Measurements from ENCODE around the gene PPARG. TPM values are rescaled to one million over a fixed set of nuclear protein-coding genes. Genes with fewer than 3 reads are reported as not detected.

Gene PPARG
- total RNA-seq, 2 experiments from 2014 or later, result 0.20 TPM; not detected in 1

- Mint-ChIP-seq H3K4me1 (ENCODE audit: low read depth) (peaks cover 13% of the 10 kb centered on the region), H3K27ac (no peak overlapping the region), H3K36me3 (ENCODE audit: low read depth) (no peaks in the 10 kb centered on the region), H3K9me3 (no peaks in the 10 kb centered on the region), H3K27me3 (ENCODE audit: low read depth) (peaks cover 3% of the 10 kb centered on the region), H3K4me3 (no peak overlapping the region)
- DNase-seq, result no peak
- intact Hi-C loops (cut with micrococcal nuclease), result no loop called here
- CTCF ChIA-PET, result no interaction called here
Measured at GRCh38 chr3:12340506-12340905, 51.6 kb downstream of the PPARG start.

GRCh38 chr3:12342151-12342550 is 53.3 kb downstream of the PPARG start:
- intact Hi-C loops (cut with micrococcal nuclease), result no loop called here
- Mint-ChIP-seq H3K27ac (no peak overlapping the region), H3K36me3 (ENCODE audit: low read depth) (no peaks in the 10 kb centered on the region), H3K4me3 (no peak overlapping the region), H3K4me1 (ENCODE audit: low read depth) (peaks cover 10% of the 10 kb centered on the region), H3K9me3 (no peaks in the 10 kb centered on the region), H3K27me3 (ENCODE audit: low read depth) (peaks cover 3% of the 10 kb centered on the region)
- DNase-seq, result no peak
- CTCF ChIA-PET, result no interaction called here

GRCh38 chr3:12343047-12343501 is 54.2 kb downstream of the PPARG start:
- Mint-ChIP-seq H3K36me3 (ENCODE audit: low read depth) (no peaks in the 10 kb centered on the region), H3K27ac (no peak overlapping the region), H3K9me3 (no peaks in the 10 kb centered on the region), H3K27me3 (ENCODE audit: low read depth) (peaks cover 8% of the 10 kb centered on the region), H3K4me3 (no peak overlapping the region), H3K4me1 (ENCODE audit: low read depth) (peaks cover 10% of the 10 kb centered on the region)
- intact Hi-C loops (cut with micrococcal nuclease), result no loop called here
- CTCF ChIA-PET, result no interaction called here
- DNase-seq, result no peak

- H3K27ac Mint-ChIP-seq, result no peak overlapping the region
- intact Hi-C loops (cut with micrococcal nuclease), result loop anchor here (5.0 kb wide), 2 partner anchors 137 to 153 kb away; partner anchors contain the start of gene TSEN2
- H3K27me3 Mint-ChIP-seq (ENCODE audit: low read depth), result peaks cover 8% of the 10 kb centered on the region
- no peak for DNase-seq
- no peaks in the 10 kb centered on the region for H3K36me3 Mint-ChIP-seq (ENCODE audit: low read depth)
- H3K9me3 Mint-ChIP-seq, result no peaks in the 10 kb centered on the region
- no peak overlapping the region for H3K4me3 Mint-ChIP-seq
- CTCF ChIA-PET, result interaction anchor here (0.8 to 1.4 kb wide), 2 partner anchors 9 to 210 kb away, joined by 3 read pairs; no protein-coding TSS in a partner anchor
- peaks cover 10% of the 10 kb centered on the region for H3K4me1 Mint-ChIP-seq (ENCODE audit: low read depth)
Measured at GRCh38 chr3:12345141-12345561, 56.3 kb downstream of the PPARG start.

- no peak overlapping the region for H3K4me3 Mint-ChIP-seq
- H3K9me3 Mint-ChIP-seq, result no peaks in the 10 kb centered on the region
- H3K27ac Mint-ChIP-seq, result no peak overlapping the region
- CTCF ChIA-PET, result interaction anchor here (0.8 to 1.4 kb wide), 2 partner anchors 9 to 211 kb away, joined by 3 read pairs; no protein-coding TSS in a partner anchor
- intact Hi-C loops (cut with micrococcal nuclease), result loop anchor here (5.0 kb wide), 2 partner anchors 136 to 154 kb away; partner anchors contain the start of gene TSEN2
- H3K4me1 Mint-ChIP-seq (ENCODE audit: low read depth), result peaks cover 10% of the 10 kb centered on the region
- H3K27me3 Mint-ChIP-seq (ENCODE audit: low read depth), result peaks cover 8% of the 10 kb centered on the region
- no peak for DNase-seq
- no peaks in the 10 kb centered on the region for H3K36me3 Mint-ChIP-seq (ENCODE audit: low read depth)
Measured at GRCh38 chr3:12345584-12346494, 57.0 kb downstream of the PPARG start.

GRCh38 chr3:12347301-12347700 is 58.4 kb downstream of the PPARG start:
- no peak for DNase-seq
- H3K4me1 Mint-ChIP-seq (ENCODE audit: low read depth), result peaks cover 10% of the 10 kb centered on the region
- H3K36me3 Mint-ChIP-seq (ENCODE audit: low read depth), result no peaks in the 10 kb centered on the region
- intact Hi-C loops (cut with micrococcal nuclease), result loop anchor here (5.0 kb wide), 2 partner anchors 135 to 155 kb away; partner anchors contain the start of gene TSEN2
- peaks cover 8% of the 10 kb centered on the region for H3K27me3 Mint-ChIP-seq (ENCODE audit: low read depth)
- no peak overlapping the region for H3K4me3 Mint-ChIP-seq
- H3K9me3 Mint-ChIP-seq, result no peaks in the 10 kb centered on the region
- H3K27ac Mint-ChIP-seq, result no peak overlapping the region
- CTCF ChIA-PET, result interaction anchor here (0.6 kb wide), 1 partner anchor 25 kb away, joined by 3 read pairs; no protein-coding TSS in a partner anchor

- H3K27me3 Mint-ChIP-seq (ENCODE audit: low read depth), result peaks cover 5% of the 10 kb centered on the region
- CTCF ChIA-PET, result no interaction called here
Measured at GRCh38 chr3:12349895-12350811, 61.3 kb downstream of the PPARG start.

GRCh38 chr3:12351145-12351544 is 62.3 kb downstream of the PPARG start:
- peaks cover 5% of the 10 kb centered on the region for H3K27me3 Mint-ChIP-seq (ENCODE audit: low read depth)
- no peak overlapping the region for H3K4me3 Mint-ChIP-seq
- H3K9me3 Mint-ChIP-seq, result no peaks in the 10 kb centered on the region
- H3K4me1 Mint-ChIP-seq (ENCODE audit: low read depth), result no peaks in the 10 kb centered on the region
- H3K27ac Mint-ChIP-seq, result no peak overlapping the region
- no peaks in the 10 kb centered on the region for H3K36me3 Mint-ChIP-seq (ENCODE audit: low read depth)
- intact Hi-C loops (cut with micrococcal nuclease), result no loop called here
- CTCF ChIA-PET, result no interaction called here
- no peak for DNase-seq

More at GRCh38 chr3:12349895-12350811, 61.3 kb downstream of the PPARG start:
- H3K4me1 Mint-ChIP-seq (ENCODE audit: low read depth), result peaks cover 10% of the 10 kb centered on the region
- DNase-seq, result no peak
- no peaks in the 10 kb centered on the region for H3K36me3 Mint-ChIP-seq (ENCODE audit: low read depth)
- no peak overlapping the region for H3K27ac Mint-ChIP-seq
- no peaks in the 10 kb centered on the region for H3K9me3 Mint-ChIP-seq
- H3K4me3 Mint-ChIP-seq, result no peak overlapping the region
- intact Hi-C loops (cut with micrococcal nuclease), result loop anchor here (5.0 kb wide), 2 partner anchors 132 to 158 kb away; partner anchors contain the start of gene TSEN2

GRCh38 chr3:12352253-12352652 is 63.4 kb downstream of the PPARG start:
- no peaks in the 10 kb centered on the region for H3K9me3 Mint-ChIP-seq
- peaks cover 8% of the 10 kb centered on the region for H3K27me3 Mint-ChIP-seq (ENCODE audit: low read depth)
- H3K4me3 Mint-ChIP-seq, result no peak overlapping the region
- H3K36me3 Mint-ChIP-seq (ENCODE audit: low read depth), result no peaks in the 10 kb centered on the region
- intact Hi-C loops (cut with micrococcal nuclease), result no loop called here
- CTCF ChIA-PET, result interaction anchor here (1.2 kb wide), 1 partner anchor 217 kb away, joined by 3 read pairs; no protein-coding TSS in a partner anchor
- H3K27ac Mint-ChIP-seq, result no peak overlapping the region
- no peak for DNase-seq
- no peaks in the 10 kb centered on the region for H3K4me1 Mint-ChIP-seq (ENCODE audit: low read depth)

GRCh38 chr3:12352755-12353154 is 63.9 kb downstream of the PPARG start:
- no peak for DNase-seq
- Mint-ChIP-seq H3K9me3 (no peaks in the 10 kb centered on the region), H3K4me1 (ENCODE audit: low read depth) (no peaks in the 10 kb centered on the region), H3K27me3 (ENCODE audit: low read depth) (peaks cover 5% of the 10 kb centered on the region), H3K27ac (no peak overlapping the region), H3K4me3 (no peak overlapping the region), H3K36me3 (ENCODE audit: low read depth) (no peaks in the 10 kb centered on the region)
- intact Hi-C loops (cut with micrococcal nuclease), result no loop called here
- CTCF ChIA-PET, result interaction anchor here (1.2 kb wide), 1 partner anchor 218 kb away, joined by 3 read pairs; no protein-coding TSS in a partner anchor

GRCh38 chr3:12353796-12354525 is 65.1 kb downstream of the PPARG start:
- no peak for DNase-seq
- CTCF ChIA-PET, result no interaction called here
- intact Hi-C loops (cut with micrococcal nuclease), result no loop called here
- H3K9me3 Mint-ChIP-seq, result no peaks in the 10 kb centered on the region
- H3K4me3 Mint-ChIP-seq, result no peak overlapping the region
- H3K27me3 Mint-ChIP-seq (ENCODE audit: low read depth), result peaks cover 5% of the 10 kb centered on the region
- H3K36me3 Mint-ChIP-seq (ENCODE audit: low read depth), result no peaks in the 10 kb centered on the region
- H3K27ac Mint-ChIP-seq, result no peak overlapping the region
- no peaks in the 10 kb centered on the region for H3K4me1 Mint-ChIP-seq (ENCODE audit: low read depth)

Data from activated naive CD4-positive, alpha-beta T cell treated with anti-CD3 and anti-CD28 coated beads for 36 hours (primary cell).